ENCODE results near the gene STPG2.
"Not testable (repeated sequence)": the region's sequence is repeated elsewhere in the genome, so short reads cannot be mapped to it uniquely, and the experiment has no call there.

STPG2 gene

DNA sequence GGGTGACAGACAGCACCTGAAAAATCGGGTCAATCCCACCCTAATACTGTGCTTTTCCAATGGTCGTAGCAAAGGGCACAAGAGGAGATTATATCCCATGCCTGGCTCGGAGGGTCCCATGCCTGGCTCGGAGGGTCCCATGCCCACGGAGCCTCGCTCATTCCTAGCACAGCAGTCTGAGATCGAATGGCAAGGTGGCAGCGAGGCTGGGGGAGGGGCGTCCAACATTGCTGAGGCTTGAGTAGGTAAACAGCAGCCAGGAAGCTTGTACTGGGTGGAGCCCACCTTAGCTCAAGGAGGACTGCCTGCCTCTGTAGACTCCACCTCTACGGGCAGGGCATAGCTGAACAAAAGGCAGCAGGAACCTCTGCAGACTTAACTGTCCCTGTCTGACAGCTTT is 365.1 kb downstream of the STPG2 start:
- DNase-seq = no peak

GRCh38 chr4:97774347-97774989 is 368.8 kb downstream of the STPG2 start:
- DNase-seq = no peak

DNA sequence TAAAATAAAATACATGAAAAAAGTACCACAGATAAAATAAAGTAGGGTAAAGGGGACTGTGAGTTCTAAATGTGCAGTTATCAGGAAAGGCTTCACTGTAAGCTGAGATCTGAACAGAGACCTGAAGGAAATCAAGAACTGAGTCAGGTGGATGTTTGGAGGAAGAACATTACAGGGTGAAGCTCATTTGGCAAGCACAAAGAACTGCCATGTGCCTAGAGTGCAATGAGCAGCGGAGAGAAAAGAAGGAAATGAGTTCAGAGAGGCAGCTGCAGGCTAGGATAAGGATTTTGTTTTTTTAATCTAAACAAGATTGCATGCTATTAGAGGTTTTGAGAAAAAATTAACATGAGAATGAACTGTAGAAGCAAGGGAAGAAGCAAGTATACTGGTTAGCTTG is 373.1 kb downstream of the STPG2 start:
- no peak for DNase-seq

DNA sequence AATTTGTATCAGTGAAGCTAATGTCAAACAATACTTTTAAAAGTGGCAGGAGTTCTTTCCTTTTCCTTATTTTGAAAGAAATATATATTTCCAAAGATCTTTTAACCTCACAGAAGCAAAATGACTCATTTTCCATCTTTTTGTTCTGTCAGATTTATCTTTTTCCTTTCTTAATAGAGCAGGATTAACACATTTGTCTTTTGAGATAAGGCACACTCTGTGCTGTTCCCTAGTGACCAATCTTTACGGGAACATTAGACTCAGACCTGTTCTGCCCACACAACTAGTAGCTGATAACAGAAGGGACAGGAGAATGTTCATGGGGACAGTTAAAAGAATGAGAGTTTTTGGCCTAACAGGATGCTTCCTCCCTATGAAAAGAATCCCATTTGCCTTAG is 381.2 kb downstream of the STPG2 start:
- DNase-seq = no peak

DNA sequence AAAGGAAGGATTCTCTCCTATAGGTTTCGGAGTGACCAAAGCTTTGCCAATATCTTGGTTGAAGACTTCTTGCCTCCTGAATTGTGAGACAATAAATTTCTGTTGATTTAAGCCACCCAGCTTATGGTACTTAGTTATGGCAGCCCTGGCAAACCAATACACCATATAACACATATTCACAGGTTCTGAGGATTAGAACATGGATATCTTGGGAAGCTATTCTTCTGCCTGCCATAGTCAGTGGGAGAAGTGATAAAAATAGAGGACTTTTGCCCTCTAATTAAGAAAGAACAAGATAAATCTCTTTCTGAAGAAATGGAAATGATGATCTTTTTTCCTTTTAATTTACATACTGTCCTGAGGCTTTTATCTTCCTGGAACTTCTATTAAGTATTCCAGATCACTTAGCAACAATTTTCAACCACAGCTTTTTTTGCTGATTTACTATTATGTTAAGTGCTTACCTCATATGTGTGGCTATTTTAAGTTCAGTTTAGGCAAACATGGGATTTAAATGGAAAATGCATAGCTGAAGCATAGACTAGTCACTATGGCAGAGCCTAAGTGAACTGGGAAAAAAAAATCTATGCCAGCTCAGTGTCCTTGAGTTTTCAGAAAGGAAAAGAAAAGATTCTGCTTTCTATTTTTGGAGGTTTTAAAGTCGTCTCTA is 381.7 kb downstream of the STPG2 start:
- no peak for DNase-seq

DNA sequence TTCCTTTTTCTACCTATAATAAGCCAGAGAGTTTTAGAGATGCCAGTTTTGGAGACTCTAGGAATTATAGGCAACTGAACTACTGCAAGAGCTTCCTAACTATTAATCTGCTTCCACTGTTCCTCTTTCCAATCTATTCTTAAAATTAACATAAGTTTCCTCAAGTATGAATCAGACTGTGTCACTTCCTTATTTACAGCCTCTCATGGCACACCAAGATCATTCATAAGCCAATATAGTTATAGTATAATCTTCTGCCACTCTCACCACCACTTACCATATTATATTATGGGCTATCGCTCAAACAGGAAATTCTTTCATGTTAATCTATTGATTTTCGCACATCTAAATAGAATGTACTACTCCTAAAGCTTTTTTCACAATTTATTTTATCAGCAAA is 383.5 kb downstream of the STPG2 start:
- no peak for DNase-seq

DNA sequence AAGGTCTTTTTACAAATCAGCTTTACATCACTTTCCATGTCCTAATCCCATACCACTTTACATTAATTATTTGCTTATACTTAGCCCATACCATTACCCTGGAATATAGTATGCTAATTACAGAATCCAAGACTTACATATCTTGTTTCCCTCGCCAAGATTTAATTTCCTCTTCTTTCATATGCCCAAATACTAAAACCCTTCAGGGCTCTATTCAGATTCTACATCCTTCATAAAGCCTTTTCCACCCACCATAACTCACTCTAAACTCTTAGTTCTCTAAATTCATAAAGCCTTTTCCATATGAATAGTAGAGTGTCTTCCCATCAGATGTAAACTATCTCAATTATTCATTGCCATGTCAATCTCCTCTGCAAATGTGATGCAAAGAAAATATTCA is 390.7 kb downstream of the STPG2 start:
- DNase-seq = no peak

- DNase-seq = no peak
Measured at GRCh38 chr4:97747945-97748344, 395.3 kb downstream of the STPG2 start.

DNA sequence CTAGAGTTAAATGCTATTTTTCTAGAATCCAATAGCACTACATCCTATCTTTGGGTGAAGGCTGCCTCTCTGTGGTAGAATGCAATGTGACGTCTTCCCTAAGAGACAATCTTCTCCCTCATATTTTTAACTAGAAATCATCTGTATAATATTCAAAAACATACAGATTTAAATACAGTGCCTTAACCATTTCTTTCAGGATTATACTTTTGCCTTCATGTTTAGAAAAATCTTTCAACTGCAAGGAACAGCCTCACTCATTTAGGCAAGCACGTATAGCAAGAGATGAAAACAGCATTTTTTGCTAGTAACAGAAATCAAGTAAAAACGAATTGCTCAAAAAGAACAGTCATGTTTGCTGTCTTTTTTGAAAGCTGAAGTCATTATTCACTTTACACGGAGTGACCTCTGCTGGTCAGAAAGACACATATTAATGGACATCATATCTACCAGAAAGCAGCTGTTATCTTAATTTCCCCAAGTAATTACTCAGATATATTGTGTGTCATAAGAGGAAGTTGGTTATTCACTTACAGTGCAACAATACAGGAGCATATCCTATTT is 422.3 kb downstream of the STPG2 start:
- peak; percentile 13 for DNase-seq

DNA sequence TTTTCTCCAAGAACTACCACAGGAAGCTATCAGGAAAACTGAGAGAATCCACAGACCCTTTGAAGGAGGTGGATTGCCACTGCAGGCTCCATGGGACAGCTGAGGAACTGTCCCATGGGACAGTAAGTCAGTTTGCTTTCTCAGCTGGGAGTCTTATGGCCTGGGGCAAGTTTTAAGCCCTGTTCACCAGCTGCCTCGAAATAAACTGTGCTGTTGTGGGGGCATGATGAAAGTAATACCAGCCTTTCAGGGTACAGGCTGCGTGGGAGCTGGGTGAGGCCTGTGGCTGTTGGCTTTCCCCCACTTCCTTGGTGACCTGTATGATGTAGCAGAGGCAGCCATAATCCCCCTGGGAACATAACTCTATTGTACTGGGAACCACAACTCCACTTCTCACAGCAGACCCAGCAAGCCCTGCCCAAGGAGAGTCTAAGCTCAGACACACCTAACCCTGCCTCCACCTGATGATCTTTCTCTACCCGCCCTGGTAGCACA is 452.1 kb downstream of the STPG2 start:
- DNase-seq = no peak

DNA sequence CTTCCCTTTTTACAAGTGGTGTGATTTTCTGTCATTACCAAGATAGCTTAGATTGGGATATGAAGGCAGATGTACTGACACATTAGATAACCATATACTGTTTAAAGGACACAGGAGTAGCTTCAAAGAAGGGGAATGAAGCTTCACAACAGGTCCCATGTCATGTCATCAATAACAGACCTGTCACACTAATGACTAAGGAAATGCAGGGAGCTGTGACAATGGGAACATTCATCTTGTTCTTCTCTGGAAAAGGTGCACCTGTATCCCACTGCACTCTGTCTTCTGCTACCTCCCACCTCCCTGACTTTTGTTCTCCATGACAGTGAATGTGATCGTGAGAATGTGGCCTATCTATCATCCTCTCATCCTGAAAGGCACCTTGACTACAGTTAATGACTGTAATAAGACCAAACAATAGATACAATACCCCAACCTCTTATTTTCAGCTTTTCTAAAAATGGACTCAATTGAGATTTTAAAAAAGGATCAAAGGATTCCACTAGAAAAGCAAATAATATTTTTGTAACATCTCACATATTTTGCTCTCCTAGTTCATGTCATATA is 472.5 kb downstream of the STPG2 start:
- DNase-seq = no peak

GRCh38 chr4:97665553-97665952 is 477.7 kb downstream of the STPG2 start:
- no peak for DNase-seq

- no peak for DNase-seq
Measured at GRCh38 chr4:97664741-97665140, 478.5 kb downstream of the STPG2 start.

- no peak for DNase-seq
Measured at GRCh38 chr4:97662133-97662532, 481.1 kb downstream of the STPG2 start.

GRCh38 chr4:97656044-97656720 is 487.1 kb downstream of the STPG2 start:
- no peak for DNase-seq

- DNase-seq = no peak
Measured at GRCh38 chr4:97653701-97654100, 489.6 kb downstream of the STPG2 start.

DNA sequence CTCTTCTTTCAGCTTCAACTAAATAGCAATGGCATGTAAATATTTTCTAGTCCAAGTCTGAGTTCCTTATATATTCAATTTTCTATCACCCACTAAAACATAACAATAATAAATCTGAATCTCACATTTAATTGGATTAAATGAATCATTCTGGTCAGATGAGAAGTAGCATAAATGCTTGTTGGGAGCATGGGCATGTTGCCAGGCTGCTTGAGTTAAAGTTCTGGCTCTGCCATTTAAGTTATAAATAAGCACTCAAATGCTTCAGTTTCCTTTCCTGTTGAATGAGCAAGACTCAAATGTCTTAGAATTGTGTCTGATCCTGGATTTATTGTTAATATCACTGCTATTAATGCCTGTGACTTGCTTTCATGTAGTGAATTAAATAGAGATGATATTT is 496.3 kb downstream of the STPG2 start:
- DNase-seq = no peak

- DNase-seq = no peak
Measured at GRCh38 chr4:97645071-97645821, 498.0 kb downstream of the STPG2 start.

DNA sequence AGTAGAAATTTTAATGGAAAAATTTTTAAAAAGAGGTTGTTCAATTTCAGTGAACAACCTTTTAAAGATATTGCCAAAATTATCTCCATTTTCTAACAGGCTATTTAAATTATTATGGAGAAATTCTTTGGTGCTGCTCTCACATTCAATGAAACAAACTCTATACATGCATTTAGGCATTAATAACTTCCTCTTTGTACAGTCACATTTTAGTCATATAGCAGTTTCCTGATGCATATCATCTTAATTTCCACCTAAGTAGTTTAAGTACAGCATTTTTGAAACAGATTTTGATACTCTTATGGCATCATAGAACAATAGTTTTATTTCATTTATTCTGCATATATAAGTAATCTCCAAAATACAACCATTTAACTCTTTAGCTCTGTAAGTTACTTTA is 500.1 kb downstream of the STPG2 start:
- DNase-seq = no peak

- no peak for DNase-seq
Measured at GRCh38 chr4:97639961-97640360, 503.3 kb downstream of the STPG2 start.

GRCh38 chr4:97633831-97634230 is 509.4 kb downstream of the STPG2 start:
- DNase-seq = not testable (repeated sequence)

DNA sequence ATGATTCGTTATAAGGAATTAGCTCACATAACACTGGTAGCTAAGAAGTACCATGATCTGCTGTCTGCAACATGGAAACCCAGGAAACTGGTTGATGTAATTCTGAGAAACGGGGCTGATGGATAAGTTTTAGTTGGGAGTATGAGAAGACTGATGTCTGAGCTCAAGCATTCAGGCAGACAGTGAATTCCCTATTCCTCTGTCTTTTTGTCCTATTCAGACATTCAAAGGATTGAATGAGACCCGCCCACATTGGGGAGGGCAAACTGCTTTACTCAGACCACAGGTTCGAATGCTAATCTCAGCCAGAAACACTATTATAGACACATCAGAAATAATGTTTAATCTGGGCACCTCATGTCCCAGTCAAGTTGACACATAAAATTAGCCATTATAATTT is 515.5 kb downstream of the STPG2 start:
- DNase-seq = no peak

DNA sequence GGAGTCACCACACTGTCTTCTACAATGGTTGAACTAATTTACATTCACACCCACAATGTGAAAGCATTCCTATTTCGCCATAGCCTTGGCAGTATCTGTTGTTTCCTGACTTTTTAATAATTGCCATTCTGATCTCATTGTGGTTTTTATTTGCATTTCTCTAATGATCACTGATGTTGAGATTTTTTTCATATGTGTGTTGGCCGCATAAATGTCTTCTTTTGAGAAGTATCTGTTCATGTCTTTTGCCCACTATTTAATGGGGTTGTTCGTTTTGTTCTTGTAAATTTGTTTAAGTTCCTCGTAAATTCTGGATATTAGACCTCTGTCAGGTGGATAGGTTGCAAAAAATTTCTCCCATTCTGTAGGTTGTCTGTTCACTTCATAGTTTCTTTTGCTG is 519.1 kb downstream of the STPG2 start:
- DNase-seq = no peak
